ENCODE data around the gene TBCD. TPM values are rescaled to one million over a fixed set of nuclear protein-coding genes. Genes with fewer than 3 reads are reported as not detected.

Gene TBCD
- total RNA-seq, 1 donor from 2014 or later = 59.8 TPM

DNA sequence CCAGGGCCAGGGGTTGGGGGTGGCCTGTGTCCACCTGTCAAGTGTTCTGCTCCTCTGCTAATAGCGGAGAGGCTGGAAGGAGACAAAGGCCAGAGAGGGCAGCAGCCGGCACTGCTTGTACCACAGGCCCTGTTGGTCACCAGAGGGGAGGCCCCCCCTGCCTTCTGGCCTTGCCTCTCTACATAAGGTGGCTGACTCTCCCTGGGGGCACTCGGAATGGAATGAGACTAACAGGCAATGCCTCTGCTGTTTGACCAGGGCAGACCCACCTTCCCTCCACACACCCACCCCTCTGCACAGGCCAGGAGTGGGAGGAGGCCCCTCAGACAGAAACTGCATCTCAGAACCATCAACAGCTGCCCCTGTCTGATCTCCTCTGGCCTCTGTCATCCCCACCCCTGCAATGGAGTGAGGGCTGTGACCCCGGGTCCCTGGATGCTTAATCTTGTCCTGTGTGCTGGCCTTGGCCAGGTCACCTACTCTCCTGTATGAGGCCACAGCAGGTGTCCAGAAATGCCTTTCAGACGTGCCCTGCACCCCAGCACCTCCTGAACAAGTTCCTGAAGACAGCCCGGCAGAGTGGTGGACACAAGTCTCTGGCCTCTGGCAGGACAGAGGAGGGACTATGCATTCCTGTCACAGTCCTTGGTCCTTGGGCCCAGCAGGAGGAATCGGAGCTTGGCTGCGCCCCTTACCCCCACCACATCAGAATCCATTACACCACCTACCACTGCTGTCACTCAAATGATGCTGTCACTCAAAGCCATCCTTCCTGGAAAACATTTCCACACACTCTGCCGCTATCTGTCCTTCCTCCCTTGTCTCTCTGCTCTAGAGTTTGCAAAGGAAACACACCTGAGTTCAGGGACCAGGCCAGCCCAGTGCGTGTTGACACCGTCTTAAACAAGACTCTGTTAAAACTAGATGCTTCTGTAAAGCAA is 195.5 kb downstream of the TBCD start:
- Mint-ChIP-seq H3K4me3 (ENCODE audit: unreplicated experiment) (no peak overlapping the region), H3K4me1 (ENCODE audit: low read depth) (no peaks in the 10 kb centered on the region), H3K27me3 (ENCODE audit: low read depth) (no peaks in the 10 kb centered on the region), H3K36me3 (ENCODE audit: low read depth) (peaks cover 69% of the 10 kb centered on the region), H3K9me3 (ENCODE audit: low read depth) (peaks cover 60% of the 10 kb centered on the region), H3K27ac (ENCODE audit: unreplicated experiment) (no peak overlapping the region)
- TF ChIP-seq, protein P1, sequence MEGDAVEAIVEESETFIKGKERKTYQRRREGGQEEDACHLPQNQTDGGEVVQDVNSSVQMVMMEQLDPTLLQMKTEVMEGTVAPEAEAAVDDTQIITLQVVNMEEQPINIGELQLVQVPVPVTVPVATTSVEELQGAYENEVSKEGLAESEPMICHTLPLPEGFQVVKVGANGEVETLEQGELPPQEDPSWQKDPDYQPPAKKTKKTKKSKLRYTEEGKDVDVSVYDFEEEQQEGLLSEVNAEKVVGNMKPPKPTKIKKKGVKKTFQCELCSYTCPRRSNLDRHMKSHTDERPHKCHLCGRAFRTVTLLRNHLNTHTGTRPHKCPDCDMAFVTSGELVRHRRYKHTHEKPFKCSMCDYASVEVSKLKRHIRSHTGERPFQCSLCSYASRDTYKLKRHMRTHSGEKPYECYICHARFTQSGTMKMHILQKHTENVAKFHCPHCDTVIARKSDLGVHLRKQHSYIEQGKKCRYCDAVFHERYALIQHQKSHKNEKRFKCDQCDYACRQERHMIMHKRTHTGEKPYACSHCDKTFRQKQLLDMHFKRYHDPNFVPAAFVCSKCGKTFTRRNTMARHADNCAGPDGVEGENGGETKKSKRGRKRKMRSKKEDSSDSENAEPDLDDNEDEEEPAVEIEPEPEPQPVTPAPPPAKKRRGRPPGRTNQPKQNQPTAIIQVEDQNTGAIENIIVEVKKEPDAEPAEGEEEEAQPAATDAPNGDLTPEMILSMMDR (IDR thresholded peaks at IDR 0.05) = no peak
- DNase-seq (ENCODE audit: low spot score) = peak; percentile 57

DNA sequence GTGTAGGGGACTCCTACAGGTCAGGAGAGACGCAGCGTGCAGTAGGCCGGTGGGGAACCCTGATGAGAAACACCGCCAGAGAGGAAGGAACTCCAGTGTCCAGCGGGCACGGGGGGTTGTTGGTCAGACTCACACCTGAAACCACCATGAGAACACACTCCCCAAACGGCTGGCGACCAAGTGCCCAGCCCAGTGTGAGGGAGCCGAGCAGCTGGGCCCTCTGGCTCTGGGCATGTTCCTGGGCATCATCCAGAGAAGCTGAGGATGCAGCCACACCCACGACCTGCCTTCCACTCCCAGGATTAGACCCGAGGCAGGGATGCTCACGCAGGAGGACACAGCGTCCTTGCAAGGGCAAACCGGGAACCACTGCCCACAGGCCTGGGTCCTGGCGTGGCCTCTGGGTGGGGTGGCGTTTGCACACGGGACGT is 196.2 kb downstream of the TBCD start:
- H3K27me3 Mint-ChIP-seq (ENCODE audit: low read depth) = no peaks in the 10 kb centered on the region
- no peak overlapping the region for H3K4me3 Mint-ChIP-seq (ENCODE audit: unreplicated experiment)
- TF ChIP-seq, protein P1 (IDR thresholded peaks at IDR 0.05) = no peak
- H3K9me3 Mint-ChIP-seq (ENCODE audit: low read depth) = peaks cover 67% of the 10 kb centered on the region
- H3K36me3 Mint-ChIP-seq (ENCODE audit: low read depth) = peaks cover 70% of the 10 kb centered on the region
- no peak overlapping the region for H3K27ac Mint-ChIP-seq (ENCODE audit: unreplicated experiment)
- no peaks in the 10 kb centered on the region for H3K4me1 Mint-ChIP-seq (ENCODE audit: low read depth)
- DNase-seq (ENCODE audit: low spot score) = peak; percentile 81

DNA sequence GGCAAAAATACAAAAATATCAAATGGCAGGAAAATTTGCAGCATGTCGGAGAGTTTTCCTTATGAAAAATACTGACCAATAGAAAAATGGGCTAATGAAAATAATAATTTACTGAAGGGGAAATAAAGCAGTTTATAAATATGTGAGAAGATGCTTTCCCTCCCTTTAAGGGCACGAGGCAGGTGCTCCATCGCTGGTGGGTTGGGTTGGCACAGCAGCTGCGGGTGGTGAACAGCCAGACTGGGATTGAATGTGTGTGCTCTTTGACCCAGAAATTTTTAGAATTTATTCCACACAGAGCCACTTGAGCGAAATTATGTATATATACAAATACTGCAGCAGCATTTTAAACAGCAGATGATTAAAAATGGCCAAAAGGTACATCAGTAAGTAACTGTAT is 197.1 kb downstream of the TBCD start:
- TF ChIP-seq, protein P1 (IDR thresholded peaks at IDR 0.05) = no peak
- H3K36me3 Mint-ChIP-seq (ENCODE audit: low read depth) = peaks cover 68% of the 10 kb centered on the region
- H3K4me1 Mint-ChIP-seq (ENCODE audit: low read depth) = no peaks in the 10 kb centered on the region
- H3K27me3 Mint-ChIP-seq (ENCODE audit: low read depth) = no peaks in the 10 kb centered on the region
- H3K27ac Mint-ChIP-seq (ENCODE audit: unreplicated experiment) = no peak overlapping the region
- H3K9me3 Mint-ChIP-seq (ENCODE audit: low read depth) = peaks cover 74% of the 10 kb centered on the region
- no peak overlapping the region for H3K4me3 Mint-ChIP-seq (ENCODE audit: unreplicated experiment)
- peak; percentile 13 for DNase-seq (ENCODE audit: low spot score)

DNA sequence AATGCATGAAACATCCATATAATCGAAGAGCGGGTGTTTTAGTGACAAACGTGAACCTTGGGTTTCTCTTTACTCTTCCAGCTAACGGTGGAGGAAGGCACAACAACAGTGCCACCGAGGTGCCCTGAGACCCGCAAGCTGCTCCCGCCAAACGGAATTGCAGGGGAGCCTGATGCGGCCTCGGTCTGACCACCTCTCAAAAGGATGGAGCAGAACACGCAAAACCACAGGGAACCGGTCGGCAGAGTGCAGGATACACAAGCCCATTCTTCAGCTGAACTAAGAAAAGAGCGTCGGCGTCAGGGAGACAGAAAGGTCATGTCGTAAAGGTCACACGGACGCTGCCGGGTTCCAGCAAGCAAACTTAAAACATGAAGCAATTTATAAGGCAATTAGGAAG is 197.5 kb downstream of the TBCD start:
- H3K4me3 Mint-ChIP-seq (ENCODE audit: unreplicated experiment) = no peak overlapping the region
- H3K4me1 Mint-ChIP-seq (ENCODE audit: low read depth) = no peaks in the 10 kb centered on the region
- peaks cover 67% of the 10 kb centered on the region for H3K36me3 Mint-ChIP-seq (ENCODE audit: low read depth)
- DNase-seq (ENCODE audit: low spot score) = peak; percentile 61
- peaks cover 75% of the 10 kb centered on the region for H3K9me3 Mint-ChIP-seq (ENCODE audit: low read depth)
- TF ChIP-seq, protein P1 (IDR thresholded peaks at IDR 0.05) = no peak
- H3K27me3 Mint-ChIP-seq (ENCODE audit: low read depth) = no peaks in the 10 kb centered on the region
- H3K27ac Mint-ChIP-seq (ENCODE audit: unreplicated experiment) = no peak overlapping the region

GRCh38 chr17:82949984-82950383 is 198.1 kb downstream of the TBCD start:
- TF ChIP-seq, protein P1 (IDR thresholded peaks at IDR 0.05) = no peak
- no peaks in the 10 kb centered on the region for H3K4me1 Mint-ChIP-seq (ENCODE audit: low read depth)
- H3K27me3 Mint-ChIP-seq (ENCODE audit: low read depth) = no peaks in the 10 kb centered on the region
- H3K4me3 Mint-ChIP-seq (ENCODE audit: unreplicated experiment) = no peak overlapping the region
- H3K27ac Mint-ChIP-seq (ENCODE audit: unreplicated experiment) = no peak overlapping the region
- DNase-seq (ENCODE audit: low spot score) = peak; percentile 56
- peaks cover 75% of the 10 kb centered on the region for H3K9me3 Mint-ChIP-seq (ENCODE audit: low read depth)
- H3K36me3 Mint-ChIP-seq (ENCODE audit: low read depth) = peaks cover 67% of the 10 kb centered on the region
